Stimulated activated CD8-positive, alpha-beta memory T cell treated with anti-CD3 and anti-CD28 coated beads, Interleukin-12 subunit alpha, Interleukin-12 subunit beta, amount 100 ng/mL, for 4 hours (primary cell): ENCODE results near the gene FGD3.

ENCODE experiments used
- DNase-seq: peaks from one replicate; pipeline ENCODE4 v3.0.0-alpha.2; 2020; ENCODE audit warnings: low read depth

Gene FGD3

GRCh38 chr9:93072383-93072795 is 125.1 kb downstream of the FGD3 start:
- no peak for DNase-seq

GRCh38 chr9:93076101-93076791 is 128.9 kb downstream of the FGD3 start:
- no peak for DNase-seq

- DNase-seq: no peak
Measured at GRCh38 chr9:93076792-93077128, 129.4 kb downstream of the FGD3 start.

- no peak for DNase-seq
Measured at GRCh38 chr9:93077367-93077766, 130.0 kb downstream of the FGD3 start.

GRCh38 chr9:93077811-93078210 is 130.5 kb downstream of the FGD3 start:
- DNase-seq: no peak

GRCh38 chr9:93079371-93079770 is 132.0 kb downstream of the FGD3 start:
- no peak for DNase-seq

- no peak for DNase-seq
Measured at GRCh38 chr9:93080406-93080805, 133.1 kb downstream of the FGD3 start.

GRCh38 chr9:93081081-93081529 is 133.8 kb downstream of the FGD3 start:
- DNase-seq: no peak

GRCh38 chr9:93081931-93082330 is 134.6 kb downstream of the FGD3 start:
- DNase-seq: no peak

GRCh38 chr9:93082841-93083411 is 135.6 kb downstream of the FGD3 start:
- DNase-seq: no peak

- no peak for DNase-seq
Measured at GRCh38 chr9:93083592-93084470, 136.5 kb downstream of the FGD3 start.

- no peak for DNase-seq
Measured at GRCh38 chr9:93084471-93084881, 137.2 kb downstream of the FGD3 start.

GRCh38 chr9:93085676-93086075 is 138.4 kb downstream of the FGD3 start:
- no peak for DNase-seq
